GM18502 (cell line): ENCODE measurements around the gene FAM8A1.
"Not testable (repeated sequence)": the region's sequence is repeated elsewhere in the genome, so short reads cannot be mapped to it uniquely, and the experiment has no call there.

Source experiments
- ATAC-seq: cut with Tn5 transposase; IDR thresholded peaks from one replicate; pipeline ENCODE4 v1.9.1; 2021; ENCODE audit warnings: mild to moderate bottlenecking; ENCODE audit not compliant: unreplicated experiment, poor library complexity

Gene FAM8A1, protein sequence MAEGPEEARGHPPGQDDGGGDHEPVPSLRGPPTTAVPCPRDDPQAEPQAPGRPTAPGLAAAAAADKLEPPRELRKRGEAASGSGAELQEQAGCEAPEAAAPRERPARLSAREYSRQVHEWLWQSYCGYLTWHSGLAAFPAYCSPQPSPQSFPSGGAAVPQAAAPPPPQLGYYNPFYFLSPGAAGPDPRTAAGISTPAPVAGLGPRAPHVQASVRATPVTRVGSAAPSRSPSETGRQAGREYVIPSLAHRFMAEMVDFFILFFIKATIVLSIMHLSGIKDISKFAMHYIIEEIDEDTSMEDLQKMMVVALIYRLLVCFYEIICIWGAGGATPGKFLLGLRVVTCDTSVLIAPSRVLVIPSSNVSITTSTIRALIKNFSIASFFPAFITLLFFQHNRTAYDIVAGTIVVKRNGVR

DNA sequence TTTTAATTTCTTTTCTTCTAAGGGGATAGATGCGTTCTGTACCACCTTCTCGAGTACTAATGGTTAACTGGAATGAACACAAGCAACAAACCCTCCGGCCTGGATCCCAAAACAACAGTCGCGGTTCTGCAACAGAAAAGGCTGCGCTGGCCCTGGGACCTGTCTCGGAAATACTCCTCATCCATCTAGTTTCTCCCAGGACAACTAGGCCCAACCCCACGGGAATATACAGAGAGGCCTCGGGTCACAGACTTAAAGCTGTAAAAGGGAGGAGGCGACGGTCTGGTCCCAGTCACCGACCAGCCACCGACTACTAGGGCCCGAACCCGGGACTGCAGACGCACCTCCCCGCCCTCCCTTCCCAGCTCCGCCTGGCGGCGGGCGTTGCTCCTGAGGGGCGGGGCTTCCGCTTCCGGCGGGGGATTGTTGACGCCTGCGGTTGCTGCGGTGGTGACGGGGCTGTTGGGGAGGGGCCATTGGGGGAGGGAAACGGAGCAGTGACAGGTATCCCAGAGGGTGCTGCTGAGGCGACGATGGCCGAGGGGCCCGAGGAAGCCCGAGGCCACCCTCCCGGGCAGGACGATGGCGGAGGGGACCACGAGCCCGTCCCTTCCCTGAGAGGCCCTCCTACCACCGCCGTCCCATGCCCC, at the start of gene FAM8A1:
Gene FAM8A1, plus strand, starts transcription at position 426 of the 650 bp plus-strand sequence. Its CDS starts 108 bp downstream, at position 534.
- ATAC-seq: peak; percentile 85

DNA sequence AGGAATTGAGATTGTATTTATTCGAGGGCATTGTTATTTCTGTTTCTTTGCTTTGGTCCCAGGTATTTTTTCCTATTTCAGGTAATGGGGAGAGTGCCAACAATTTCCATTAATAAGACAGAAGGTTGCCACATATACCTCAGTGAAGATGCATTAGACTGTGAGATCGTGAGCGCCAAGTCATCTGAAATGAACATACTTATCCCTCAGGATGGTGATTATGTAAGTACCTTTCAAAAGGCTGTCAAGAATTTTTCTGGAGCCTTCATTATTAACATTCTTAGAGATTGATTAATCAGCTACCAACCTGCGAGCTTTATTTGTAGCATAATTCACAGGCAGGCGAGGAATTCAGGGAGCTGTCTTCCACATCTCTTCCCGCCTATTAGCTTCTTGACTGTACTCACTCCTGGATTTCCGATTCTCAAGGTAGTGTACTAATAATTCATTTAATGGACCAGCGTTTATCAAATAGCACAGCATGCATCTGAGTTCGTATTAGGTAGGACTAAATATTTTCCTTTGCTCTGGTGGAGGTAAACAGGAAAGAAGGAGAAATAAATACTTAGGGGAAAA, 48.6 kb upstream of the FAM8A1 start:
- ATAC-seq: no peak

DNA sequence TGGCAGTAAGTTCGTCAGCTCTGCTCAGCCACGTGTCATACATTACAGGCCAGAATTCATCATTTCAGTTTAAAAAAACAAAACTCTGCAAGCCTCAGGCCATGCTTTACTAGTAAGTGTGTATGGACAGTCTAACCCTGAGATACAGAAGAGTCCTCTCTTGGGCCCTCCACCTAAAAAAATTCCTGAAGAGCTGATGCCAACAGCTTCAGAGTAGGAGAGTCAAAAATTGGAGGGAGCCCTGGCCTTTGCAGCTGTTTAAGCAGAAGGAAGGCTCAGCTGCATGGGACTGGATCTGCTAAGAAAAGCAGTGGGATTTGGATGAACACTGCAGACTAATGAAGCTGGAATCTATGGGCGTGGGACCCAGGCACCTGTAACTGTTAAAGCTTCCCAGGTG, 47.2 kb upstream of the FAM8A1 start:
- ATAC-seq: no peak

DNA sequence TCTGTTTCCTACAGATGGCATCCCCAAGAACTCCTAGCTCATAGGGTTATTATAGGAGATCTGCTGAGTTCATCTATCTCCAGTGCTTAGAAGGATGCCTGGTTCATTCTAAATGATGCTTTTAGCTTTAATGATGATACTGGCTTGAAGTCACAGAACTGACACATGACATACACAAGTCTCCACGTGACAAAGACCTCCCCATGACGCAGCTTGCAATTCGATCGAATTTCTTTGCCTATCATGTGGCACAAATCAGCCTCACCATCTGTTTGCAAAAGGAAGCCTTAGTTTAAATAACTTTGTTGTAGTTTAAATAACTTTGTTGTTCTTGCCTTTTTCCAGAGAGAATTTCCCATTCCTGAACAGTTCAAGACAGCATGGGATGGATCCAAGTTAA, 44.1 kb upstream of the FAM8A1 start:
- ATAC-seq: no peak

DNA sequence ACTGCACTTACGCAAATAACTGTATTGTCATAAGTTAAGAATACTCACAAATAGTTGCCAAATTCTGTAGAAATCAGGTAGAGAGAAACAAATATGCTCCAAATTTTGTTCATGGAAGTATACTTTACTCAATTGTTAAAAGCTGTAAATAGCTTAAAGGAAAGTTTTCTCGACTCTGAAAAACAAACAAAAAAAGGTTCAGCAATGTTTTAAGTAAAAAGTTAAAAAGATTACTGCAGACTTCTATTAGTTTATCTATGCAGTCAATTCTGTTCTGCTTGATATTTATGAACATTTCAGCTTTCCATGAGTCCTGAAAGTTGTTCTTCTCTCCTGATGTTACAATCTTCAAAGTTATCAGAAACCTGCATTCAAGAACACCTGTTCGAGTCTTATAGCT, 37.5 kb upstream of the FAM8A1 start:
- ATAC-seq: no peak

DNA sequence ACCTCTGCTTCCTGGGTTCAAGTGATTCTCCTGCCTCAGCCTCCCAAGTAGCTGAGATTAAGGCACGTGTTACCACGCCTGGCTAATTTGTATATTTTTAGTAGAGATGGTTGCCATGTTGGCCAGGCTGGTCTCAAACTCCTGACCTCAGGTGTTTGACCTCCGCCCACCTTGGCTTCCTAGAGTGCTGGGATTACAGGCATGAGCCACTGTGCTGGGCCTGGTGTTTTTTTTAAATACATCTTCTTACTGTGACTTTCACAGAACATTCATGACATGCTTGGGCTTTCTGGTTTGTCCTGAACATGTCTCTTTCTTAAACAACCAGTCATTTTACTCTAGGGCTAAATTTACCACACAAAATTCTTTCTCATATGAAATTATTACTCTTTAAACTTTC, 34.7 kb upstream of the FAM8A1 start:
- ATAC-seq: no peak

DNA sequence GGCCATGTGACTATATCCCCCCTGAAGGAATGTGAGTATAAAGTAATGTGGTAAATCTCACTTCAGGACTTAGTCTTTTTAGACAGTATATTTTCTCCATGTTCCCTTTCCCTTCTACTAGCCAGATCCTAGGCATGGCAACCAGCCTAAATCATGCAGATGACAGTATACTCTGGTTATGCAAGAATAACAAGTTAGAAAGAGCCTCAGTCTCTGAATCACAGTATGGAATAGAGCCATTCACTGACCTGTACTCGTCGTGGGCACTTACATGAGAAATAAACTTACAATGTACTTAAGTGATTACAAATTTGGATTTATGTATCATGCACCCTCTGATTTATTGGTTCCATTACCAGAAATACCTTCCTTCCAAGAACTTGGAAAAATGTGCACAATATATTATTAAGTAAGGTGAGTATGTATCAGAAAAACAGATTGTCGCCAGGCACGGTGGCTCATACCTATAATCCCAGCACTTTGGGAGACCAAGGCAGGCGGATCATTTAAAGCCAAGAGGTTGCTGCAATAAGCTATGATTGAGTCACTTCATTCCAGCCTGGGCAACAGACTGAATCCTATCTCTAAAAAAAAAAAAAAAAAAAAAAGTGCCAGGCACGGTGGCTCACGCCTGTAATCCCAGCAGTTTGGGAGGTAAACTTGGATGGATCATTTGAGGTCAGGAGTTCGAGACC, 25.1 kb upstream of the FAM8A1 start:
- ATAC-seq: no peak

DNA sequence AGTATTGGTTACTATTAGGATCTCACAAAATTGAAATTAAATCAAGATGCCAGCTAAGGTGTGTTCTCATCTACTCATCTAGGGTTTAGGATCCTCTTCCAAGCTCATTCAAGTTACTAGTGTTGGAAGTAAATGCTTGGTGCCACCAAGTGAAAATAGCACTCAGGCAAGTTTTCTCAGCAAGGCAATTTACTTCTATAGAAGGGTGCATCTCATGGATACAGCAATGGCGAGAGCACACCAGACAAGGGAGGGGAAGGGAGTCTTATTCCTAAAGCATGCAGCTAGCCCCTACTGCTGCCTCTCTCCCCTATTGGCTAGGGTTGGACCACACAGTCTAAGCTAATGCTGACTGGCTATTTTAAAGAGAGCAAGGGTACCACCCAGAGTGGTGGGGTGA, 23.0 kb upstream of the FAM8A1 start:
- no peak for ATAC-seq

DNA sequence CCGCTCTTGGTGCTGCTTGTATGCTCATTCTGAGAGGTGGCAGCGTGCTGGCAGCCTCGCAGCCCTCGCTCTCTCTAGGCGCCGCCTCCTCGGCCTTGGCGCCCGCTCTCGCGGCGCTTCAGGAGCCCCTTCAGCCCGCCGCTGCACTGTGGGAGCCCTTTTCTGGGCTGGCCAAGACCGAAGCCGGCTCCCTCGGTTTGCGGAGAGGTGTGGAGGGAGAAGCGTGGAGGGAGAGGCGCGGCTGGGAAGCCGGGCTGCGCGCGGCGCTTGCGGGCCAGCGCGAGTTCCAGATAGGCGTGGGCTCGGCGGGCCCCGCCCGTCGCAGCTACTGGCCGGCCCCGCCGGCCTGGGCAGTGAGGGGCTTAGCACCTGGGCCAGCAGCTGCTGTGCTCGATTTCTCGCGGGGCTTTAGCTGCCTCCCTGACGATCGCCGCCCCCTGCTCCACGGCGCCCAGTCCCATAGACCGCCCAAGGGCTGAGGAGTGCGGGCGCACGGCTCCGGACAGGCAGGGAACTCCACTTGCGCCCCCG, 19.5 kb upstream of the FAM8A1 start:
- peak; percentile 78 for ATAC-seq

DNA sequence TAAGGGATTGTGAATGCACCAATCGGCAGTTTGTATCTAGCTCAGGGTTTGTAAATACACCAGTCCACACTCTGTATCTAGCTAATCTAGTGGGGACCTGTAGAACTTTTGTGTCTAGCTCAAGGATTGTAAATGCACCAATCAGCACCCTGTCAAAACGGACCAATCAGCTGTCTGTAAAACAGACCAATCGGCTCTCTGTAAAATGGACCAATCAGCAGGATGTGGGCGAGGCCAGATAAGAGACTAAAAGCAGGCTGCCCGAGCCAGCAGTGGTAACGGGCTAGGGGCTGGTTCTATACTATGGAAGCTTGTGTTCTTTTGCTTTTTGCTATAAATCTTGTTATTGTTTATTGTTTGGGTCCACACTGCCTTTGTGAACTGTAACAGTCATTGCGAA, 18.8 kb upstream of the FAM8A1 start:
- not testable (repeated sequence) for ATAC-seq

DNA sequence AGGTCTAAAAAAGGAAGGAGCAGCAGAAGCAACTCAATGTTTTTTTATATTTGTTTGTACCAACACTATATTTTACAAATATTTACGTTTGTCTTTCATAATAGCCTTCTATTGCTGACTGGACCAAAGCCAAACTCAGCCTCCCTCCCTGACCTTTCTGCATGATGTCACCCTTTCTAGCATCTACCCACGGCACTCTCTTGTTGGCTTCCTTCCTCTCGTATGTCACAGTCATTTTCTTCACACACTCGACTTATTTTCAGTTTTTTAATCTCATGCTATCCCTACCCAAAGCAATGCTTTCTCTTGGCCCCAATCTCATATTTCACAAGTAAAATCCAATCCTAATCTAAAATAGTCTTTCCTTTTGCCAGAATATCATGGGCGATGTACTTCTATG, 16.3 kb upstream of the FAM8A1 start:
- no peak for ATAC-seq

DNA sequence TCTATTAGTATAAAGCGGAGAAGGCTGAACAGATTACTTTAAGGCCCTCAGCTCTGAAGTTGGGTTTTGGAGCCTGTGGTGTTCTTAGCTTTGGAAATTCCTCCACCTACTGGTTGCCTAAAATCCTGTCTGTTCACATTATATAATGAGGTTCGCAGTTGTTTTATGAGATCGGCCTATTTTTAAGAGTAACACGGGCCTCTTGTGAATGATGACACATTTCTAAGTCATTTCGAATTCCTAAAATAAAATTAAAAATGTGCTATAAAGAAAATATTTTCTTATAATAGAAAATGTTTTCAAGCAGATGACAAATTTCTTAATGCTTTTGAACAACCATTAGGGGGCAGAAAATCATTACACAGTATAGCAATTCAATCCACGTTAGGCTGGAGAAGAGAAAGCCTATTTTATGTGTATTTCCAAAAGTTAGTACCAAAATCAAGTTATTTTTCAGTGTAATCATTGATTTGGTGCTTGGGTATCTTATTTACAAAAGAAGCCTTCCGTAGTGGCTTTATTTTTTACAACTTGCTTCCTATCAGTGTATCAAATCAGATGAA, 15.8 kb upstream of the FAM8A1 start:
- ATAC-seq: peak; percentile 69

DNA sequence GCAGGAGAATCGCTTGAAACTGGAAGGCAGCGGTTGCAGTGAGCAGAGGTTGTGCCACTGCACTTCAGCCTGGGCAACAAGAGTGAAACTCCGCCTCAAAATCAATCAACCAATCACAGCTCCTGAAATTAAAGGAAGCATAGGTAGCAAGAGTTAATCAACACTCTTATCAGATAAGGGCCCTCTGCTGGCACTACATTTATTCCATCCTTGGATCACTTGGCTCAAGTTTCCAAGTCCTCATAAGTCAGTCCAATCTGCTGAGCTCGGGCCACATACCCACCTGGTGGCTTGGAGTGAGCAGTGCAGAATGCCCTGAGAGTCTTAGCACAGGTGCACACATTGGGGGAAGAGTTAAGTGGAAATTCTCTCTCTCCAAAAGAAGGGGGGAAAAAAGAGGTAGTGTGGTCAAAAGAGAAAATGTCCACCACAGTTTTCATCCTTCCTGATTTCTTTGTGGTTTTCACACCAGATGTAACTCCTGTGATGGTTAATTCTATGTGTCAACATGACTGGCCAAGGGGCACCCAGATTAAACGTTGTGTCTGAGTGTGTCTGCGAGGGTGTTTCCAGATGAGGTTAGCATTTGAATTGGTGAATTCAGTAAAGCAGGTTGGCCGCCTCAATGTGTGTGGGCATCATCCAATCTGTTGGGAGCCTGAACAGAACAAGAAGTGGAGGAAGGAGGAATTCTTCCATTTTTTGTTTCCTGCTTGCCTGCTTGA, 14.2 kb upstream of the FAM8A1 start:
- ATAC-seq: no peak

DNA sequence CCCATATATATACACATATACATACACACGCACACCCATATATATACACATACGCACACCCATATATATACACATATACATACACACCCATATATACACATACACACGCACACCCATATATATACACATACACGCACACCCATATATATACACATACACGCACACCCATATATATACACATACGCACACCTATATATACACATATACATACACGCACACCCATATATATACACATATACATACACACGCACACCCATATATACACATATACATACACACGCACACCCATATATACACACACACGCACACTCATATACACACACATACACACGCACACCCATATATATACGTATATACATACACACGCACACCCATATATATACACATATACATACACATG, 13.5 kb upstream of the FAM8A1 start:
- ATAC-seq: not testable (repeated sequence)

DNA sequence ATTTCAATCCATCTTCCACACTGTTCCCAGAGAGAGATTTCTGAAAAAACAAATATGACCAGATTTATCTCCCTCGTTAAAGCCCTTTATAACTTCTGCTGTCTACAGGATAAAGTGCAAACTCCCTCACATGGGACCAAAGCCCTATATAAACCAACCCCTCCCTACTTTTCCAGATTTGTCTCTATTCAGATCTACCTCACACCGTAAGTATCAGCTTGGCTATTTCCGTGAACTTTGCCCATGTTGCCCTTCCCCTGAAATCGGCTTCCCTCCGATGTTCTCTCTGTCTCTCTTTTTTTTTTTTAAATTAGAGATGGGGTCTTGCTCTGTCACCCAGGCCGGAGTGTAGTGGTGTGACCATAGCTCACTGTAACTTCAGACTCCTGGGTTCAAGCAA, 12.1 kb upstream of the FAM8A1 start:
- no peak for ATAC-seq

DNA sequence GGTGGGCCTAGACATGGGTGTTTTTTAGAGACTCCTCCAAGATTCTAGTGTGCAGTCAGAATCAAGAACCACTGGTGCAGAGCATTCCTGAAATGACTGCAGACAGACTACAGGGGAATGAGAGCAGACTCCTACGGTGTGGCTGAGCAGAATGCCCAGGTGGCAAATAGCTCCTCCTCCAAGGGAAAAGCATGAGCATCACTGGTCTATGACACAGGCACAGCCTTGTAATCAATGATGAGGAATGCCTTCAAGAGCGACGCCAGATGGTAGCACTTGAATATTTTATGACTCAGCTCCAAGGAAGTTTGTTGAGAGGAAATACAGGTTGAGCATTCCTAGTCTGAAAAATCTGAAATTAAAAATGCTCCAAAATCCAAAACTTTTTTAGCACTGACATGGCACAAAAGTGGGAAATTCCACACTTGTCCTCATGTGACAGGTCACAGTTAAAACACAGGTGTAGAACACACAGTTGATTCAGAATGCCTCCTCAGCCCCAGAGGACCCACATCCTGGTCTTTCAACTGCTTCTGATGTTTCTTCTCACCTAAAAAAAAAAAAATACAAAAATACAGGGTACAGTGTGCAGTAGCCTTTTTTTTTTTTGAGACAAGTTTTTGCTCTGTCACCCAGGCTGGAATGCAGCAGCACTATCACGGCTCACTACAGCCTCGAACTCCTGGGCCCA, 10.6 kb upstream of the FAM8A1 start:
- ATAC-seq: no peak

DNA sequence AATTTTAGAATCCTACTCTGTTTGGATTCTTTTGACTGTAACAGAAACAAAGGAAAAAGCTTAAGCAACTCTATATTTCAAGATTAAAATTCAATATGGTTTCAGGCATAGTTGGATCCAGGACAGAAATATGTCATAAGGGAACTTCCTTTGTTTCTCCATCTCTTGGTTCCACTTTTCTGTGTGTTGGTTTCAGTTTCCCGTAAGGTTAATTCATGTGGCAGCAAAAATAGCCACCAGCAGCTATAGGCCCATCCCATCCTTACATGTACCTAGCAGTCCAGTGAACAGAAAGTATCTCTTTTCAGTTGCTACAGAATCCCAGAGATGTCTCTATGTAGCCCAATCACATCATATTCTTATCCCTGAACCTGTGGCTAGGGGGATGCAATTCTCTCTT, 8.8 kb upstream of the FAM8A1 start:
- ATAC-seq: no peak

DNA sequence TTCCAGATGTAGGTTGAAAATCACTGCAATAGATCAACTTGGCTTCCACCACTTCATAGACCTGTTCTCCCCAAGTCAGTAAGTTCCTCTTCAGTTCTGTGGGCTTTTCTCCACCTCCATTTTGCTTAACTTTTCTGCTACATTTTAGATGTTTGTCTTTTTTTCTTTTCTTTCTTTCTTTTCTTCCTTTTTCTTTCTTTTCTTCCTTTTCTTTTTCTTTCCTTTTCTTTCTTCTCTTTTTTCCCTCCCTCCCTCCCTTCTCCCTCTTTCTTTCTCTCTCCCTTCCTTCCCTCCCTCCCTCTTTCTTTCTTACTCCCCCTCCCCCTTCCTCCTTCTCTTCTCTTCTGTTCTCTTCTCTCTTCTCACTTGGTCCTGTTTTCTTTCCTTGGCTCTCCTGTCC, 6.9 kb upstream of the FAM8A1 start:
- no peak for ATAC-seq

DNA sequence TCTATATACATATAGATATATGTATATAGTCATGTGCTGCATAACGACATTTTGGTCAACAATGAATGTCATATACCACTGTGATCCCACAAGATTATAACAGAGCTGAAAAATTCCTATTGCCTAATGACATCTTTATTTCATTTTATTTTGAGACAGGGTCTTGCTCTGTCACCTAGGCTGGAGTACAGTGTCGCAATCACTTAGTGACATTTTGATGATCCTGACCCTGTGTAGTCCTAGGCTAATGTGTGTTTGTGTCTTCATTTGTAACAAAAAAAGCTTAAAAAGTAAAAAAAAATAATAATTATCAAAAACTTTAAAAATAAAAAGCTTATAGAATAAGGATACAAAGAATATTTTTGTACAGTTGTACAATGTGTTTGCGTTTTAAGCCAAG, 4.0 kb upstream of the FAM8A1 start:
- ATAC-seq: no peak
